Hematopoietic multipotent progenitor cell treated with erythropoietin and hydrocortisone succinate and interleukin-3 and kit ligand, for 17 days (in vitro differentiated cells): ENCODE measurements around the gene POLR3E.

Source experiments
- DNase-seq: peaks from one replicate; pipeline ENCODE4 v3.0.0-alpha.2; 2015; ENCODE audit warnings: low spot score

The POLR3E gene

GRCh38 chr16:22297114-22297870 is at the start of gene POLR3E:
POLR3E (plus strand) TSS chr16:22297409; CDS start chr16:22302969, 5,560 bp downstream.
- DNase-seq: peak; percentile 100

- no peak for DNase-seq
Measured at GRCh38 chr16:22250522-22250921, 46.7 kb upstream of the POLR3E start.

GRCh38 chr16:22252317-22252716 is 44.9 kb upstream of the POLR3E start:
- DNase-seq: no peak

GRCh38 chr16:22253272-22253671 is 43.9 kb upstream of the POLR3E start:
- DNase-seq: no peak

- DNase-seq: no peak
Measured at GRCh38 chr16:22255335-22255734, 41.9 kb upstream of the POLR3E start.

GRCh38 chr16:22257440-22257839 is 39.8 kb upstream of the POLR3E start:
- DNase-seq: no peak

GRCh38 chr16:22260490-22260889 is 36.7 kb upstream of the POLR3E start:
- no peak for DNase-seq

GRCh38 chr16:22262460-22262859 is 34.7 kb upstream of the POLR3E start:
- no peak for DNase-seq

GRCh38 chr16:22264786-22265185 is 32.4 kb upstream of the POLR3E start:
- no peak for DNase-seq

- no peak for DNase-seq
Measured at GRCh38 chr16:22265351-22265750, 31.9 kb upstream of the POLR3E start.

GRCh38 chr16:22266546-22266945 is 30.7 kb upstream of the POLR3E start:
- DNase-seq: no peak

- DNase-seq: no peak
Measured at GRCh38 chr16:22267764-22268163, 29.4 kb upstream of the POLR3E start.

- DNase-seq: no peak
Measured at GRCh38 chr16:22270525-22270924, 26.7 kb upstream of the POLR3E start.

- DNase-seq: no peak
Measured at GRCh38 chr16:22272870-22273650, 24.1 kb upstream of the POLR3E start.

- no peak for DNase-seq
Measured at GRCh38 chr16:22274916-22275315, 22.3 kb upstream of the POLR3E start.

- no peak for DNase-seq
Measured at GRCh38 chr16:22278441-22279230, 18.6 kb upstream of the POLR3E start.

GRCh38 chr16:22282254-22282892 is 14.8 kb upstream of the POLR3E start:
- DNase-seq: peak; percentile 76

- DNase-seq: no peak
Measured at GRCh38 chr16:22284637-22285036, 12.6 kb upstream of the POLR3E start.

GRCh38 chr16:22285080-22285479 is 12.1 kb upstream of the POLR3E start:
- no peak for DNase-seq

GRCh38 chr16:22291020-22291419 is 6.2 kb upstream of the POLR3E start:
- DNase-seq: no peak

- no peak for DNase-seq
Measured at GRCh38 chr16:22291860-22292318, 5.3 kb upstream of the POLR3E start.

GRCh38 chr16:22292320-22292719 is 4.9 kb upstream of the POLR3E start:
- DNase-seq: no peak
